GM21737 (cell line): ENCODE data around the gene ACTC1.

Experiments used
- ATAC-seq: cut with Tn5 transposase; IDR thresholded peaks from one replicate; pipeline ENCODE4 v1.9.1; 2021; ENCODE audit warnings: mild to moderate bottlenecking, moderate library complexity; ENCODE audit not compliant: unreplicated experiment

The ACTC1 gene

DNA sequence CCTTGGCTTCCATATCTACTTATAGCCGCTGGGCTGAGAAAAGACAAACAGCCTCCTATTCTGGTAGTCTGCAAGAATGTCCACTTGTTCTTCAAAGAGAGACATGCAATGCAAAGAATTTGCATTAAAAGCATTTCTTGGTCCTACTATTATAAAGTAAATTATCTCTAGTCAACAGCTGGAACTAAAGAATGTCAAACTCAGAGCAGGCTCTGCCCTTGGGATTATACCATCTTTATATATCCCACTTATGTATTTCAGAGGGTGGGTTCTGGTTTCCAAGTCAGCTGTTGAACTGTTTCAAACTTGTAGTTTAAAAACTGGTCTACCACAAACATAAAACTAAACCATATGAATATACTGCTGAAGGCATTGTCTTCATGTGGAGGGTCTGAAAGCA is 7.0 kb upstream of the ACTC1 start:
- ATAC-seq, result no peak

GRCh38 chr15:34799149-34800101 is 4.1 kb upstream of the ACTC1 start:
- ATAC-seq, result no peak

DNA sequence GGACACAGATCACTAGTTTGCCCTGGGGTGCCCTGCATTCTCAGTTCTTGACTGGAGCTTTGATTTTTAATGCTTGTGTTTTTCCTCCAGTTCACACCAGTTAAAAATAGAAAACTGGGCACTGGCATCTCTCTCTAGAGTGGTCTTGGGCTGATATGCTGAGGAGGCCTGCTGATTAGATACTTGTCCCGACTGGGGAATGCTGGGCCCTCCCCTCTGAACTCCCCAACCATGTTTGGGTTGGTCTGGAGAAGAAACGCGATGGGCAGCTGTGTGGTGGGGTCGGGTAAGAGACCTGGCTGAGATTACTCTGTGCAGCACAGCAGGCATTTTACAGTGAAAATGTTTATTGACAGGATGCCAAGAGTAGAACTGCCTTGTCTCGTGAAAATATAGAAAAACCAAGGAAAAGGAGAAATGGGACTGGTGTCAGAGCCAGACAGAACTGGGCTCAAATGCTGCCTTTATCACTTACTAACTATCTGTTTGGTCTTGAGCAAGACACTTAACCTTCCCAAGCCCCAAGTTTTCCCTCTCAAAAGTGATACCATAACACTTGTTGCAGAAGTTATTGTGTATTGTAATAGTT is 1.6 kb upstream of the ACTC1 start:
- ATAC-seq, result no peak

GRCh38 chr15:34794590-34795206 is 651 bp downstream of the ACTC1 start:
- ATAC-seq, result no peak

GRCh38 chr15:34793901-34794300 is 1.4 kb downstream of the ACTC1 start:
- ATAC-seq, result no peak

DNA sequence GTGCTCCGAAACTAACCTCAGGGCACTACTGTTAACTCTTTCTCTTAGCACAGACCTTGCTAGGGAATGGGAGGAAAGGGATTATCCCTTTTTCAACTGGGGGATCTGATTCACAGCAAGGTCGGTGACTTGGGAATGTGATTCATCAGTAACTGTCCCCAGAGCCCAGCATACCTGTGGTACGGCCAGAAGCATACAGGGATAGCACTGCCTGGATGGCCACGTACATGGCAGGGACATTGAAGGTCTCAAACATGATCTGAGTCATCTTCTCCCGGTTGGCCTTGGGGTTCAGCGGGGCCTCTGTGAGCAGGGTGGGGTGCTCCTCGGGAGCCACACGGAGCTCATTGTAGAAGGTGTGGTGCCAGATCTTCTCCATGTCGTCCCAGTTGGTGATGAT is 2.3 kb downstream of the ACTC1 start:
- no peak for ATAC-seq

DNA sequence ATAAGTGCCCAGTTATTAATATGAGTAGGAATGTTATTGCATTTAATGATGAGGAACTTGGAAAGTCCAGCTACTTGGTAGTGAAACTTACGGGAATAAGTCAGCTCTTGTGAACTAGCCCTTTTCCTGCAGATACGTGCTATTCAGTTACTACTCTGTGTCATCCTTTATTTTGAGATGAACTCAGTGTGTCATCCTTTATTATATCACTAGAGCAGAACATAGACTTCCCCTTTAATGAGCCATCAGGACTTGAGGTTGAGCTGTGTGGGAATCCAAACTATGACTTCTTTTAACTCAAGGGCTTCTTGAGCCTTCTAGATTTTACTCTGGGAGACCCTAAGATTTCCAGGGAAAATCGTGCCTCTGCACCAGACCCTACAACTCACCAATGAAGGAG is 3.6 kb downstream of the ACTC1 start:
- ATAC-seq, result no peak

DNA sequence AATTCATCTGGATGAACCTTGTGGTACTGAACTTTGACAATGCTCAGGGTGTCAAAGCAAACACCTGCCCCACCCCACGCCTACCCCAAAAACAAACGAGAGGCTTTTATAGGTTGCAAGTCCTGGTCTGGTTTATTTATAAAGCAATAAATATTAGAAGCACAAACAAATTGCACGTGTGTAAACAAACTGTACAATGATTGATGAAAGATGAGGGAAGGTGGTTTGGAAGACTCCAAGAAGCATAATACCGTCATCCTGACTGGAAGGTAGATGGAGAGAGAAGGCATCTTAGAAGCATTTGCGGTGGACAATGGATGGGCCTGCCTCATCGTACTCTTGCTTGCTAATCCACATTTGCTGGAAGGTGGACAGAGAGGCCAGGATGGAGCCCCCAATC is 5.2 kb downstream of the ACTC1 start:
- ATAC-seq, result no peak

- ATAC-seq, result no peak
Observed at GRCh38 chr15:34789326-34789725, 6.0 kb downstream of the ACTC1 start.

DNA sequence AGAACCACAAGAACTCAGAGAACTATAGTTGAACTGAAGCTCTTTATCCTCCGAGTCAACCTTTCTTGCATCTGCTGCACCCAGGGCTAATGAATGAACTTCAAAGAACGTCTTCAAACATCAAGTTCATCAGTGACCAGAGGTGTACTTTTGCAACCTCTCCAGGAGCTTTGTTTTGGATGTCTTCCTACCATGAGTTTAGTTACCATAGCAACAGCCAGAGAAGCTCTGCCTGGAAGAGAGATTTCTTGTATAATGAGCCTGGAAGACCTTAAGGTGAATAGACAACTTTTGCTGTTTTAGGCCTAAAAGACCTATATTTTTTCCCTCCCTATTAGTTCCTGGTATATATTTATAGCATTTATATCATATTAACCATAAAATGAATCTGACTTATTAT is 9.1 kb downstream of the ACTC1 start:
- no peak for ATAC-seq

DNA sequence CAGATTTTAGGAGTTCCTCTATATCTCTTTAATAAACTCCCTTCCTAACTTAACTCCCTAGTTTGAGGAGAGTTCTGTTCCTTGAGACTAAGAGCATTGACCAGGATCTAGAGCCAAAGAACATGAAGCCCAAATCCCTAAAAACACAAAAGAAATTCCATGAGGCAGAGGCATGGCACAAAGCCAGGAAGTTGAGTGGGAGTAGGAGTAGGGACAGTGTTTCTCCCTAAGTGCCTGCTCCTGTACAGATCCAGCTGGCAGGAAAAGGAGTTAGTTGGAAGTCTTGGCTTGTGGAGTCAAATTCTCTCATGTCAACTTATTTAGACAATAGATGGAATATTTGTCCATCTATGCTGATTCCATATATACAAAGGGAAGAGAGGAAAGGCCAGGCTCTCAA is 11.4 kb downstream of the ACTC1 start:
- no peak for ATAC-seq

- ATAC-seq, result no peak
Observed at GRCh38 chr15:34783431-34783830, 11.9 kb downstream of the ACTC1 start.

- no peak for ATAC-seq
Observed at GRCh38 chr15:34782901-34783300, 12.4 kb downstream of the ACTC1 start.

- ATAC-seq, result no peak
Observed at GRCh38 chr15:34780725-34781124, 14.6 kb downstream of the ACTC1 start.

- no peak for ATAC-seq
Observed at GRCh38 chr15:34776606-34777105, 18.7 kb downstream of the ACTC1 start.

GRCh38 chr15:34773917-34774316 is 21.4 kb downstream of the ACTC1 start:
- no peak for ATAC-seq

GRCh38 chr15:34773013-34773412 is 22.3 kb downstream of the ACTC1 start:
- ATAC-seq, result no peak

- no peak for ATAC-seq
Observed at GRCh38 chr15:34772312-34772711, 23.0 kb downstream of the ACTC1 start.

DNA sequence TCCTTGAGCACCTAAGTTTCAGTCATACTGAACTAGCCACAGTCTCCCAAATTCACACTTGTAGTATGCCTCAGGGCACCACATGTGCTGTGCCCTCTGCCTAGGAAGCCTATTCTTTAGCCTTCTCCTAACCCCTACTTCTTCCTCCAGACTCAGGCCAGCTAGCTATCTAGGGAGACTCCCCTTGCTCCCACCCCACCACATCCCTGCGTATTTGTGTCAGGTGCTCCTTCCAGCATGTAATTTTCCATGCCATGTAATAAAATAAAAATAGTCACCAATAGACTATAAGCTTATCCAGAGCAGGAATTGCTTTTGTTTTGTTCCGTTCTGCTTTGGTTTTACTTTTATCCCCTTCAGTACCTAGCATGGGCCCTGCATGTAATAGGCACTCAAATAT is 25.6 kb downstream of the ACTC1 start:
- no peak for ATAC-seq

- ATAC-seq, result no peak
Observed at GRCh38 chr15:34768530-34768929, 26.8 kb downstream of the ACTC1 start.

- ATAC-seq, result no peak
Observed at GRCh38 chr15:34765741-34766140, 29.6 kb downstream of the ACTC1 start.

DNA sequence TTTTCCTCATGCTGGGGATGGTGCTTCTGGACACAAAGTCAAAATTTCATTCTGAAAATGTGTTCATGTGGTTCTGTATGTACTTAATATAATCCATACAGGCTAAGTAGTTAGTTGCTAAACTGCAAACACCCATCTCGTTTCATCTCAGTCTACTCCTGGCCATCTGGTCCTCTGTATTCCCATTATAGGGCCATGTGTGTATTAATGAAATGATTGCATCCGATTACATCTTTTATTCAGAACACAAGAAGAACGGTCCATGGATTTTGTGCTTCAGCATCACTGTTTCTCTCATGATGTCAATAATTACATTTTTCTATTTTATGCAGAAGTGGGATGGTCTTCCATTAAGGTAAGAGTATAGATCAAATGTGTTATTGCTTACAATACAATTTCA is 34.4 kb downstream of the ACTC1 start:
- no peak for ATAC-seq
